ENCODE data around the gene THSD4. TPM values are rescaled to one million over a fixed set of nuclear protein-coding genes. Genes with fewer than 3 reads are reported as not detected.

THSD4 gene
- total RNA-seq, 1 donor from 2014 or later = 73.5 TPM

DNA sequence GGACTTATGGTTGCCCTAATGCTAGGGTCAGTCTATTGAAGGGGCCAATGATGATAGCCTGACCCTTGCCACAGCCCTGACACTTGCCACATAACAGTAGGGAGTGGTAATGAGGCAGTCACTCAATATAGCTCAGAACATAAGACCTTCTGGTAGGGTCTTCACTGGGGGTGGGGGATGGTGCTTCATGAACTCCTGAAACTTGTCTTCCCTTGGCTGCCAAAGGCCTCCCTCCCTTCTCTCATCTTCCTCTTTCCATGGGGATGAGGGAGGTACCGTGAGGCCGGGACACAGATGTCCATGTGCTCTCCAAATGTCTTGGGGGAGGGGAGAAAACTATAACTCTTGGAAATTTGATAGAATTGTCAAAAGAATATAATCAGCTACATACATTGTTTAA, 21.1 kb upstream of the THSD4 start:
- DNase-seq (ENCODE audit: low read depth) = no peak
- TF ChIP-seq, protein P1, sequence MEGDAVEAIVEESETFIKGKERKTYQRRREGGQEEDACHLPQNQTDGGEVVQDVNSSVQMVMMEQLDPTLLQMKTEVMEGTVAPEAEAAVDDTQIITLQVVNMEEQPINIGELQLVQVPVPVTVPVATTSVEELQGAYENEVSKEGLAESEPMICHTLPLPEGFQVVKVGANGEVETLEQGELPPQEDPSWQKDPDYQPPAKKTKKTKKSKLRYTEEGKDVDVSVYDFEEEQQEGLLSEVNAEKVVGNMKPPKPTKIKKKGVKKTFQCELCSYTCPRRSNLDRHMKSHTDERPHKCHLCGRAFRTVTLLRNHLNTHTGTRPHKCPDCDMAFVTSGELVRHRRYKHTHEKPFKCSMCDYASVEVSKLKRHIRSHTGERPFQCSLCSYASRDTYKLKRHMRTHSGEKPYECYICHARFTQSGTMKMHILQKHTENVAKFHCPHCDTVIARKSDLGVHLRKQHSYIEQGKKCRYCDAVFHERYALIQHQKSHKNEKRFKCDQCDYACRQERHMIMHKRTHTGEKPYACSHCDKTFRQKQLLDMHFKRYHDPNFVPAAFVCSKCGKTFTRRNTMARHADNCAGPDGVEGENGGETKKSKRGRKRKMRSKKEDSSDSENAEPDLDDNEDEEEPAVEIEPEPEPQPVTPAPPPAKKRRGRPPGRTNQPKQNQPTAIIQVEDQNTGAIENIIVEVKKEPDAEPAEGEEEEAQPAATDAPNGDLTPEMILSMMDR (conservative IDR thresholded peaks at IDR 0.05; ENCODE audit: low read depth, low read length) = no peak
- H3K4me3 ChIP-seq (ENCODE audit: low read depth, low read length) = no peak overlapping the region

DNA sequence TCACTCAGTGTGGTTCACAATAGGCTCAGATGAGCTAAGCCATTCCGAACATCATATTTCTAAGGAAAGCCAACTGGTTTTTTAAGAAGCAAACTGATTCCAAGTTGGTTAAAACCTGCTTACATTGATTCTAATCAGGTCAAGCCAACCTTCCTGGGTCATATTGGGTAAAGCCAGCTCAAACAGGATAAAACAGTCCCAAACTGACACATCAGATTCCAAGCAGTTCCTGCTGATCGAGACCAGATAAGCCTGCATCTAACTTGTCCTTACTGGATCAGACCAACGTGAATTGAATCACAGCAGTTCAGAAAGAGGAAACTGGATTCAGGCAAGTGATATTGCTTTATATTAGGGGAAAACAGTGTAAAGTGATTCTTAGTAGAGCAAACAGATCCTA, 18.6 kb upstream of the THSD4 start:
- TF ChIP-seq, protein P1 (conservative IDR thresholded peaks at IDR 0.05; ENCODE audit: low read depth, low read length) = no peak
- no peak for DNase-seq (ENCODE audit: low read depth)

DNA sequence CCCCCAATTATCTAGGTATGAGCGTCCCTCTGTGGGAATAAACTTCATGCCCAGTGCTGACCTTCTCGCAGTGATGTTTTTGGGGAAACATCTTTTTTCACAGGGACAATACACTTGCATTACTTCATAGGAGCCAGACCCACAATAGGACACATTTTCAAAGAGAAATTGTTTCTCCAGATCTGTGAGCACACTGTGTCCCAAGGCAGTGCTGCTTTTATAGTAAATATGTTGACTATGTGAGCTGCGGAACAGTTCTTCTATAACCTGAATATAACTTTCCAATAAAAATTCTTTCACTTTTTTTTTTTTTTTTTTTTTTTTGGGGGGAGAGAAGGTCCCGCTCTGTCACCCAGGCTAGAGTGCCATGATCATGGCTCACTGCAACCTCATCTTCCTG, 17.4 kb upstream of the THSD4 start:
- H3K4me3 ChIP-seq (ENCODE audit: low read depth, low read length) = no peak overlapping the region
- DNase-seq (ENCODE audit: low read depth) = no peak

More for the DNA sequence above, 18.6 kb upstream of the THSD4 start:
- no peak overlapping the region for H3K4me3 ChIP-seq (ENCODE audit: low read depth, low read length)

DNA sequence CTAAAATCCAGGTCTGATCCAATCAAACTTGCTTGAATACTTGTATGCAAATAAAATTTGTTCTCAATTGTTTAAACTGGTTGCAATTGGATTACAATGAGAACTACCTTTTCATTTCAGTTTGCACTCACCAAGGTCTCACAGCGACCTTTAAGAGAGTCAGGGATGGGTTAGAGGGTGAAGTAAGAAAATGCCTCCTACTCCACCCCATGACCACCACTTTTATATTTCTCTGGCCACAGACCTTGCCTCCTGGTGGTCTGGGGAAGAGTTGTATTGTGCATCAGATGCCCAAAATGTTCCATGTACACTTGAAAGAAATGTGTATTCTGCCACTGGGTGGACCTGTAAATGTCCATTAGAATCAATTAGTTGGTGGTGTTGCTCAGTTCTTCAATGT, 16.4 kb upstream of the THSD4 start:
- H3K4me3 ChIP-seq (ENCODE audit: low read depth, low read length) = no peak overlapping the region
- no peak for DNase-seq (ENCODE audit: low read depth)
- TF ChIP-seq, protein P1 (conservative IDR thresholded peaks at IDR 0.05; ENCODE audit: low read depth, low read length) = no peak

More for the DNA sequence above, 17.4 kb upstream of the THSD4 start:
- TF ChIP-seq, protein P1 (conservative IDR thresholded peaks at IDR 0.05; ENCODE audit: low read depth, low read length) = no peak

DNA sequence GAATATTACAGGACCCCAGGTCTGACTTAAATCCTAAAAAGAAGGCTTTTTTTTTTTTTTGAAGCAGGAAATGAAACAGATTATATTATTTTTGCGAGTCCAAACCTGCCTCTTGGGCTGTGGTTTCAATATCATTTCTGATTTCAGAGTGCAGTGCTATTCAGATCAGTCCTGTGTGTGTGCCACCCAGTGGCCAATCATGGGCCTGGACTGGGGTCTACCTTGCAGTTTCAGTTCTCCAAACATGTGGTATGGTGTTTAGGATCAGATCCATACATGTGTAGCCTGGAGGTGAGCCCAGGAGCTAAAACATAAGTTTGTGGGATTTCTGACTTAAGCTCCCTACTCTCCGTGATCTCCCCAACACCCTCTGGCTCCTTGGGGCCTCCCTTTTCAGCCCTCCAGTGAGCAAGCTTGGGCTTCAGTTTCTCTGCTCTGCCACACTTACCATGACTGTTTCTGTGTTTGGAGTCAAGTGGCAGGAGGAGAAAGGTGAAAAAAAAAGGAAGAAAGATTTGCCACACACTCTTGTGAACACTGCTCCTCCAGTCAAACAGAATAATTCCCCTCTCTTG, 12.1 kb upstream of the THSD4 start:
- TF ChIP-seq, protein P1 (conservative IDR thresholded peaks at IDR 0.05; ENCODE audit: low read depth, low read length) = peak; percentile 86
- DNase-seq (ENCODE audit: low read depth) = no peak
- H3K4me3 ChIP-seq (ENCODE audit: low read depth, low read length) = no peak overlapping the region

DNA sequence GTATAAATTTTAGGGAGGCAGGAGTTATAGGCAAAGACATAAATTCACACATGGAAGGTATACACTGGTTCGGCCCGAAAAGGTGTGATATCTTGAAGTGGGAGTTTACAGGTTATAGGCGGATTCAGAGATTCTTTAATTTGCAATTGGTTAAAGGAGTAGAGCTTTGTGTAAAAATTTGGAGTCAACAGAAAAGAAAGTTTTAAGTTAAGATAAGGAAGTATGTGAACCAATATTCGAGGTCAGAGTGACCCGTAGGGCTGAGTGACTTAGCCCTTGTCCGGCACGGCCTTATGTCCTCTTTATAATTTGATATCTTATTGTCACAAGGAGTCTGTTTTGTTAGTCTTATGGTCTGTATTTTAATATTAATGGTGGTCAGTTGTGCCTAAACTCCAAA, 10.6 kb upstream of the THSD4 start:
- H3K4me3 ChIP-seq (ENCODE audit: low read depth, low read length) = no peak overlapping the region
- DNase-seq (ENCODE audit: low read depth) = no peak
- TF ChIP-seq, protein P1 (conservative IDR thresholded peaks at IDR 0.05; ENCODE audit: low read depth, low read length) = no peak

DNA sequence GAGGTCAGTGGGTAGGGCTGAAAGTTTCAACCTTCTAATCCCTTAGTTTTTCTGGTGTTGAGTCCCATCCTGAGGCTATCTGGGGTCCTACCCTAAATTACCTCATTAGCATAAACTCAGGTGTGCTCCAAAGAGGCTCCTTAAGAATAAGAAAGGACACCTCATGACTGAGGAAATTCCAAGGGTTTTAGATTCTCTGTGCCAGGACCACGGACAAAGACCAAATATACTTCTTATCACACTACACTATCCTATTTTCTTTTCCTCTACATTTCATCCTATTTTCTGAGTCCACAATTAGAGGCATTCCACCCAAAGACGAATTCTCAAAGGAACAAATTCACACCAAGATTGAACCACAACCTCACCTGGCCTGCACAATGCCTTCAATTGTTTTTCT, 9.8 kb upstream of the THSD4 start:
- DNase-seq (ENCODE audit: low read depth) = no peak
- H3K4me3 ChIP-seq (ENCODE audit: low read depth, low read length) = no peak overlapping the region
- TF ChIP-seq, protein P1 (conservative IDR thresholded peaks at IDR 0.05; ENCODE audit: low read depth, low read length) = no peak

Data from epithelial cell of proximal tubule (primary cell).